ENCODE measurements around the gene UMODL1.

UMODL1 gene

DNA sequence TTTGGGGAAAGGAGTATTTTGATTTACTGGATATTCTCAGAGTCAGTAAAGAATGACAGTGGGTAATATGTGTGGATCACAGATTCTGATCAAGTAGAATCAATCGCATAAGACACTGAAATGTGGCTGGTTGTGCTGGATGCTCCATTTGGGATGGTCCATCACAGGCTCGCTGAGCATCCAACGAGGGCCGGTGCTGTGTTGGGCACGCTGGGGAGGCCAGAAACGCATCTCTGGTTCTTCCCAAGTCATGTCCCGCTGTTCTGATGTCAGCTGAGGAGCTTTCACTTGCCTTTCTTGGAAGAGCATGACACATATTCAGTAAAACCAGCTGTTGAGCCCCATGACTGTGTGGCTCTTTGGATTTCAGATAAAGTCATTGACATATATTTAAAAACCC is 72.0 kb downstream of the UMODL1 start:
- in situ Hi-C loops (cut with MboI; ENCODE audit: low sequenced_read_pairs) = no loop called here
- DNase-seq (ENCODE audit: low spot score in 2 of 2) = no peak
- H3K27me3 ChIP-seq (ENCODE audit: low read depth) = no peaks in the 10 kb centered on the region
- no peak overlapping the region for H3K4me3 ChIP-seq
- H3K4me1 ChIP-seq = no peaks in the 10 kb centered on the region
- H3K36me3 ChIP-seq (replicated peaks) = no peaks in the 10 kb centered on the region
- no peaks in the 10 kb centered on the region for H3K9me3 ChIP-seq

DNA sequence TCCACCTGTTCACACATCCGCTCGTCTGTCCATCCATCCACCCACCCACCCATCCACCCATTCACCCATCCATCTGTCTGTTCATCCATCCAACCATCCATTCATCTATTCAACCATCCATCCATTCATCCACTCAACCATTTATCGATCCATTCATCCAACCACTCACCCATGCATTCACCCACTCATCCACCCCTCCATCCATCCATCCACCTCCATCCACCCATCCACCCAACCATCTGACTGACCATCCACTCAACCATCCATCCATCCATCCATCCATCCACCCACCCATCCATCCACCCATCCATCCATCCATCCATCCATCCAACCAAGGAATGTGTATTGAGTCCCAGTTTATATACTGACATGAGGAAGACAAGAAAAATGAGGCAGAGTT is 73.1 kb downstream of the UMODL1 start:
- H3K4me1 ChIP-seq = no peaks in the 10 kb centered on the region
- no peak for DNase-seq (ENCODE audit: low spot score in 2 of 2)
- no peaks in the 10 kb centered on the region for H3K36me3 ChIP-seq (replicated peaks)
- no peak overlapping the region for H3K4me3 ChIP-seq
- no peaks in the 10 kb centered on the region for H3K9me3 ChIP-seq
- in situ Hi-C loops (cut with MboI; ENCODE audit: low sequenced_read_pairs) = no loop called here
- no peaks in the 10 kb centered on the region for H3K27me3 ChIP-seq (ENCODE audit: low read depth)

DNA sequence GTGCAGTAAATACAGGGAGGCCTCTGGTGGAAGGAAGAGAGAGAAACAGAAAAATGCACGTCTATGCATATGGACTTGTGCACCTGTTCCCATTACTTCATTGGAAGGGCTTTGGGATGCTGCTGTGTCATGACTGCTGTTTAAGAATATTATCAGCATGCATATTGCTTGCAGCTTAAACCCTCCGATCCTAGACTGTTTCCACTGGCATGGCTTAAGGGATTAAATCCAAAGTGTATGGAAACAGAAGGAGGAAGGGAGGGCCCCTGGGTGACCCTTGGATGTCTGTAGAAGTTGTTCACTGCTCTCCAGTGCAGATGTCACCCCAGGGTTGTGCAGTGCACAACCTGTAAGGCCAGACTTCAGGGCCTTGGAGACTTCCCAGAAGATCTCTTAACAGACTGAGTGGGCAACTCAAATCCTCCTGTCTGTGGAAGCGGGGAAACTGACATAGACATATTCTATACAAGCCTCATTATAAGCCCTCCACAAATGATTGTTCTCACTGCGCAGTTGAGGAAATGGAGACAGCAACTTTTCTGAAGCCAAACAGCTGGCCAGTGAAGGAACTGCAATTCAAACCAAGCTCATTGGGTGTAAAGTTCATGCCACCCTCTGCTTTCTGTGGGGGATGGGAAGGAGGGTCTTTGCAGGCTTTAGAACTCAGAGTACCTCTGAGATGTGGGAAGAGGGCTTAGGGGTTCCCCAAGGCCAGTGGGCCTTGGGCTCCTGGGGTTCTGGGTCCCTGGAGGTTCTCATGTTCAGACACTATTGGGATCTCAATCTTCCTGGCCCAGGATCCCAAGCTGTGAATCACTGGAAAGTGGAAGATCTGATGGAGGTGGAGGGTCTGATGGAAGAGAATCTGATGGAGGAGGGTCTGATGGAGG is 73.8 kb downstream of the UMODL1 start:
- no peaks in the 10 kb centered on the region for H3K9me3 ChIP-seq
- in situ Hi-C loops (cut with MboI; ENCODE audit: low sequenced_read_pairs) = no loop called here
- no peaks in the 10 kb centered on the region for H3K4me1 ChIP-seq
- no peak for DNase-seq (ENCODE audit: low spot score in 2 of 2)
- no peak overlapping the region for H3K4me3 ChIP-seq
- H3K36me3 ChIP-seq (replicated peaks) = no peaks in the 10 kb centered on the region
- no peaks in the 10 kb centered on the region for H3K27me3 ChIP-seq (ENCODE audit: low read depth)

DNA sequence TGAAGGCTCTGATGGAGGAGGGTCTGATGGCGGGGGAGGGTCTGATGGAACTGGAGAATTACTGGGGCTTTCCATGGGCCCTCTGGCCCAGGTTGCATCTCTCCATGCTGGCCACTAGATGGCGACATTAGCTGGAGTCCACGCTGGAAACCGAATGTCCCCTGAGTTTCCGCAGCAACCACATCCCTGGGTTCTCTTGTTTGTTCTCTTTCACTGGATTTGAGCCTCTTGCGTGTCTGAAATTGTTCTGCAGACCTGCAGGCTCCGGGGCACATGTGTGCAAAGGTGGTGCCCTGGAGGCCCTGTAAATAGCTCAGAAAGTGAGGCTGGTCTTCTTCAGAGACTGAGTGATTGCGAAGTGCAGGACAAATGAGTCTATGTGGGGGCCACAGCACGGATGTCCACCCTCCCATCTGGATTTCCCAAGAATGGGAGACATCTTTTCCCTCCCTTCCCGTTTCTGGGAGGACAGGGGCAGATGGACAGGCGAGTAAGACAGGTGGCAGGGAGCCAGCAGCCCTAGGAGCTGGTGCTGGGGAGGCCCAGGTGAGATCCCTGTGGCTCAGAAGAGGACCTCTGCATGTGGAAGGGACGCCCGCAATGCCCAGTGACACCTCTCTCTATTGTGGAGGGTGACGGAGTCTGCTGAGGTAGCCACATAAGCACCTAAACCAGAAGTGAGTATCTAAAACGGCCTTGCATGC is 74.6 kb downstream of the UMODL1 start:
- Histone ChIP-seq H3K27me3 (ENCODE audit: low read depth) (no peaks in the 10 kb centered on the region), H3K36me3 (replicated peaks) (no peaks in the 10 kb centered on the region), H3K9me3 (no peaks in the 10 kb centered on the region), H3K4me1 (no peaks in the 10 kb centered on the region), H3K4me3 (no peak overlapping the region)
- in situ Hi-C loops (cut with MboI; ENCODE audit: low sequenced_read_pairs) = no loop called here
- peak; percentile 46 to 67 for DNase-seq (ENCODE audit: low spot score in 2 of 2)

DNA sequence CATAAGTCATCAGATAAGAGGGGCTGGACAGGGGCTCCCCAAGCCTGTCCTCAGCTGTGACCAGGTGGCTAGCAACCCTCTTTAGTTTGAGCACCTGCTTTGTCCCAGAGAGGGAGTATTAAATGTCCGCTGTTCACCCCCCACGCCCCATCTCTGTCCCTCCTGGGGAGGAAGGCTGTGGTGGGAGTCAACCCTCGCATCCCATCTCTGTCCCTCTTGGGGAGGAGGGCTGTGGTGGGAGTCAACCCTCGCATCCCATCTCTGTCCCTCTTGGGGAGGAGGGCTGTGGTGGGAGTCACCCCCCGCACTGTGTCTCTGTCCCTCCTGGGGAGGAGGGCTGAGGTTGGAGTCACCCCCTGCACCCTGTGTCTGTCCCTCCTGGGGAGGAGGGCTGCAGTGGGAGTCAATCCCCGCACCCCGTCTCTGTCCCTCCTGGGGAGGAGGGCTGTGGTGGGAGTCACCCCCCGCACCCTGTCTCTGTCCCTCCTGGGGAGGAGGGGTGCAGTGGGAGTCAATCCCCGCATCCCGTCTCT is 75.2 kb downstream of the UMODL1 start:
- Histone ChIP-seq H3K36me3 (replicated peaks) (no peaks in the 10 kb centered on the region), H3K4me3 (no peak overlapping the region), H3K27me3 (ENCODE audit: low read depth) (no peaks in the 10 kb centered on the region), H3K9me3 (no peaks in the 10 kb centered on the region), H3K4me1 (no peaks in the 10 kb centered on the region)
- DNase-seq (ENCODE audit: low spot score in 2 of 2) = no peak
- in situ Hi-C loops (cut with MboI; ENCODE audit: low sequenced_read_pairs) = no loop called here

DNA sequence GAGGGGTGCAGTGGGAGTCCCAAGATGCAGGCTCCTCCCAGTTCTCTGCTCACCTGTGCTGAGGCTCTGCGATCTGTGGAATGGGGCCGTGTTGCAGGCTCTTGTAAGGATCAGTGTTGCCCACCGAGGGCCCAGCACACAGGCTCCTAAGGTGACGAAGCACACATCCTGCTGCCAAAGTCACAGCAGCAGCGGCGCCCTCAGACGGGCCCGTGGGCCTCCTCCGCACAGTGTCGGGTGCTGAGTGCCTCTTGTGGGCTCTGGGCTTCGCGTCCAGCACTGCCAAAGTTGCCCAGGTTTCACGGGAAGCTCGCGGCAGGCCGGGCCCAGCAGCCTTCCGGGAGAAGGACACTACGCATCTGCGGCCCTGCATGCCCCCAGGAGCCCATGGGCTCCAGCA is 75.7 kb downstream of the UMODL1 start:
- H3K9me3 ChIP-seq = no peaks in the 10 kb centered on the region
- H3K27me3 ChIP-seq (ENCODE audit: low read depth) = no peaks in the 10 kb centered on the region
- DNase-seq (ENCODE audit: low spot score in 2 of 2) = no peak
- H3K4me3 ChIP-seq = no peak overlapping the region
- H3K4me1 ChIP-seq = no peaks in the 10 kb centered on the region
- H3K36me3 ChIP-seq (replicated peaks) = no peaks in the 10 kb centered on the region
- in situ Hi-C loops (cut with MboI; ENCODE audit: low sequenced_read_pairs) = no loop called here

DNA sequence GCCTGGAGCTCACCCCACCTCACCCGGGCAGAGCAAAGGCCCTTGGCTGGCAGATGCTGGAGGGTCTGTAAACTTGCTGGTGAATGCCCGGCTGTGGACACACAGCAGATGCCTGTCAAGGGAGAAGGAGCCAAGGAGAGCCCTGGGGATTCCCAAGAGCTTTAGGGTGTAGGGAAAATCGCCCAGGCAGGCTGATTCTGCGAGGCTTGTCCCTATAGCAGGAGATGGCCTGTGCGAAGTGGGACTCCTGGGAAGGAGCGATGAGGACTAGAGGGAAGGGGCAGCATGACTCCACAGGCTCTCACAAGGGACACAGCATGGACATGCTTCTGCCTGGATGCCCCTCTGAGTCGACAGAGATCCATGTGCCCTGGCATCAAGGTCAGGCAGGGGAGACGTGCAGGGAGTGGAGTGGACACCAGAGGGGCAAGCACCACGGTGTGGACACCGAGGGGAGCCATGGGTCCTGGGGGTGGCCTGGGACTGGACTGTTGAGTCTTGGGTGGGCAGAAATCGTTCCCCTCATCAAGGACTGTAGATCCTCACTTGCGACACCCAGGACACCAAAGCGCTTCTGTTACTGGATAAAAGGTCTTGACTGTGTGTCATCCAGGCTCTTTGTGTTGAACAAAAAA is 76.4 kb downstream of the UMODL1 start:
- Histone ChIP-seq H3K36me3 (replicated peaks) (no peaks in the 10 kb centered on the region), H3K4me3 (no peak overlapping the region), H3K4me1 (no peaks in the 10 kb centered on the region), H3K9me3 (no peaks in the 10 kb centered on the region), H3K27me3 (ENCODE audit: low read depth) (no peaks in the 10 kb centered on the region)
- no peak for DNase-seq (ENCODE audit: low spot score in 2 of 2)
- in situ Hi-C loops (cut with MboI; ENCODE audit: low sequenced_read_pairs) = no loop called here

DNA sequence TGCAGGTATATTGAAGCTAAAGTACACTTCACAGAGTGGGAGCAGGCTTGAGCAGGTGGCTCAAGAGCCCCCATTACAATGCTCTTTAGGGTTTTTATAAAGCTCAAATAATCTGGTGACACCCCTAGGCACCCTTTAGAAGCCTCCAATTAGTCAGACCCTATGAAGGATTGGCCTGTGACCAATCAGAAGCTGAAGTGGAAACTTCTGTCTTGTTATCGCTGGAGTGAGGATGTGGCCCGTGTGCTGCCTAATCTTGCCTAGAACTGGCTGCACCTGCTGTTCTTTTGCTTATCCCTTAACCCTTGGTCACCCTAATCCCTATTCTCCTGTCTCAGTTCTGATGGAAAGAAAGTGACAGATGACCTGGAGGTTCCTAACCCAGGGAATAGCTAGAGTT is 77.0 kb downstream of the UMODL1 start:
- in situ Hi-C loops (cut with MboI; ENCODE audit: low sequenced_read_pairs) = no loop called here
- no peaks in the 10 kb centered on the region for H3K36me3 ChIP-seq (replicated peaks)
- no peaks in the 10 kb centered on the region for H3K4me1 ChIP-seq
- DNase-seq (ENCODE audit: low spot score in 2 of 2) = no peak
- no peak overlapping the region for H3K4me3 ChIP-seq
- H3K9me3 ChIP-seq = no peaks in the 10 kb centered on the region
- no peaks in the 10 kb centered on the region for H3K27me3 ChIP-seq (ENCODE audit: low read depth)

DNA sequence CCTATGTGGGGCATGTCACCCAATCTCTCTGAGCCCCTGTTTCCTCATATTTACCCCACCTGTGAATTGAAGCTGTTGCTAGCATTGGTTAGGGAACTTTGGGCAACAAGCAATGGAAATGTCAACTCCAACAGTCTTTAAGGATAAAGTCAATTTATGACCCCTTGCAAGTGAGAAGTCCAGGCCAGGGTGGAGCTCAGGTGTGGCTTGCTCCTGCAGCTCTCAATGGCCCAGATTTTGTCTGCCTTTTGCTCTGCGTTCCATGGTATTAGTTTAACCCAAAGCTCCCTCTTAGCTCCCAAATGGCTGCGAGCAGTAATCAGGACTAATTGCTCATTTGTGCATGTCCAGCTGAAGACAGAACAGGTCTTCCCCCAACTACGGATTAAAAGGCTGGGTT is 77.5 kb downstream of the UMODL1 start:
- no peaks in the 10 kb centered on the region for H3K4me1 ChIP-seq
- no peaks in the 10 kb centered on the region for H3K9me3 ChIP-seq
- no peak overlapping the region for H3K4me3 ChIP-seq
- in situ Hi-C loops (cut with MboI; ENCODE audit: low sequenced_read_pairs) = no loop called here
- H3K27me3 ChIP-seq (ENCODE audit: low read depth) = no peaks in the 10 kb centered on the region
- no peak for DNase-seq (ENCODE audit: low spot score in 2 of 2)
- H3K36me3 ChIP-seq (replicated peaks) = no peaks in the 10 kb centered on the region

DNA sequence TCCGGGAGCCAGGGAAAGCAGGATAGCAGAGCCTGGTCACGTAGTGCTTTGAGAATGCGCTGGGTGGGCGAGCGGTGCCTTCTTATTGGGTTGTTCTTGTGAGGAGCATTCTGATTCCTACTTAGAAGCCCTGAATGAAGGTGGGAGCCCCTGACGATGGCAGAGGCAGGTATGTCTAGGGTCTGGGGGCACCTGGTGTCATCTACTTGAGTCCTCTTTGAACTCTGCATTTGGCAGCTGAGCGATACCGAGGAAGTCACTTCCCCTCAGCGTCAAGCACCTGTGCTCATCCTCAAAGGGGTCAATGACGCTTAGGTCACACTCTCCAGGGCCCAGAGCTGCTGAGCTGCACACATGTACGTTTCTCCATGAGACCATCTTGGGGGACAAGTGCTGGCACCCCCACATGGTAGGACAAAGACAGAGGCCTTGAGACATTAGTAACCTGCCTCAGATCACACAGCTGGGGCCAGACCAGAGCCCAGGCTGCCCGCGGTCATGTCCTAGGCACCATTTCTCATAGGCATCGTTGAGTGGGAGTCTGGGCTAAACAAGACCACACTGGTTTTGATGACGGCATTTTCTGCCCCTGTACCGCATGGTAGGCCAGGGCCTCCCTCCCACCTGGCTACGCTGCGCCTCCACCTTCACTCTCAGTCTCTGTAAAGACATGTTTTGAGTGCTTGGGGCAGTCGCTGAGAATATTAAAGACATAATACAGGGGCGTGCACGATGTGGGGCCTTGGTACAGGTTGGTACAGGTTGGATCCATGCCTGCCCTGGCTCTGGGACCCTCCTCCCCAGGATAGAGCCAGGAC is 78.7 kb downstream of the UMODL1 start:
- in situ Hi-C loops (cut with MboI; ENCODE audit: low sequenced_read_pairs) = no loop called here
- Histone ChIP-seq H3K4me1 (no peaks in the 10 kb centered on the region), H3K27me3 (ENCODE audit: low read depth) (no peaks in the 10 kb centered on the region), H3K4me3 (no peak overlapping the region), H3K9me3 (no peaks in the 10 kb centered on the region), H3K36me3 (replicated peaks) (no peaks in the 10 kb centered on the region)
- DNase-seq (ENCODE audit: low spot score in 2 of 2) = no peak

DNA sequence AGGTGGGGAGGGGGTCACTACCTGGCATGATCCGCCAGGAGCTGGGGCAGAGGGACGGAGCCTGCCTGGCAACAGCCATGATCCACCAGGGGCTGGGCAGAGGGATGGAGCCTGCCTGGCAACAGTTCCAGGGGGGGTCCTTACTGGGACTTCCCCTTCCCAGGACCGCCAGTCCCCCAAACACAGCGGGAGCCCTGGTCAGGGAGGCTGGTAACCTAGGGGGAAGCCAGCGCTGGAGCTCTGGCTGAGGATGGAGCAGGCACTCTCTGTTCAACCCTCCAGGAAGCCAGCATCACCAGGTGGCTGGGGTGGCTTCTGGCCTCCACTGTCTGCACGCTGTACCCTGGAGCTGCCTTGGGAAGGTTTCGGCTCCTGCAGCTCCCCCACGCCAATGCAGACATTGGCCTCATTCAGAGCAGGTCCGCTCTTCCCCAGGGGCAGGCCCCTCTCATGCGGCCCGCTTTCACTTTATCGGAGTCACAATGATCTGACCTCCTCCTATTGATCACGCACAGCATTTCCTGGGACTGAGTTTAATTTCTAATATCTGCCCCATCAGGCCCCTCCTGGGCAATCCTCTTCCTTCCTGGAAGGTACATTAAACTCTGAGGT is 79.5 kb downstream of the UMODL1 start:
- in situ Hi-C loops (cut with MboI; ENCODE audit: low sequenced_read_pairs) = no loop called here
- no peak overlapping the region for H3K4me3 ChIP-seq
- no peak for DNase-seq (ENCODE audit: low spot score in 2 of 2)
- no peaks in the 10 kb centered on the region for H3K36me3 ChIP-seq (replicated peaks)
- no peaks in the 10 kb centered on the region for H3K4me1 ChIP-seq
- no peaks in the 10 kb centered on the region for H3K27me3 ChIP-seq (ENCODE audit: low read depth)
- no peaks in the 10 kb centered on the region for H3K9me3 ChIP-seq

DNA sequence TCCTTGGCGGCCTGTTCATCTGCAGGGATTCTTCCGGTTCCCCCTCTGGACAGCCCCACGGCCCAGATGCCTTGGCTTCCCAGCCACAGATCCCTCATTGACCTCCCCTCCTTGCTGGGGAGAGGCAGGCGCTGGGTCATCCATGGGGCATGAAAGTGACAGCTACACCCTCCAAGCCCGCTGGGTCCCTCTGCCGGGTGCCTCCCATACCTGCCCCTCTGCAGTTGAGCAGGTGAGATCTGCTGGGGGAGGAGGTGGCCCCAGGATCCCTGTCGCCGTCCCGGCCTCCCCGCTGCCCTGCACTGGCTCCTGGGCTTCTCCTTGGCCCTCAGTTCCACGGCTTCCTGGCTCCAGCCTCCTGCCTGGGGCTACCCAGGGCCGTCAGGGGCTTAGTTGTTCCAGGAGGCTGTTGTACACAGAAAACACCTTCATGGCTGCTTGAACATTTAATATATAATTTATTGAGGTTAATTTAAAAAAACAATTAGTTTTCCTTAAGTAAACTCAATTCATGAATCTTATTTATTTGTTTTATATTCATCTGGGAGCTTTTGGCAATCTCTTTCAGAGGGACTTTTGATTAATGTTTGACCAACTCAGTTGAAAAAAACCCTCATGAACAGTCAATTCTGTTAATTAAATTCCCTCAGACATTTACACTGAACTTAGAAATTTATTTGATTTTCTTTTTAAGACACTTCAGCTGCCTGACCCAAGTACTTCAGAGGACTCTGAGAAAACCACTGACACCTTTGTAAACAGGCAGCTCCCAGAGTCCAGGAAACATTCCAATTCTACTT is 80.2 kb downstream of the UMODL1 start:
- Histone ChIP-seq H3K9me3 (no peaks in the 10 kb centered on the region), H3K4me3 (no peak overlapping the region)

DNA sequence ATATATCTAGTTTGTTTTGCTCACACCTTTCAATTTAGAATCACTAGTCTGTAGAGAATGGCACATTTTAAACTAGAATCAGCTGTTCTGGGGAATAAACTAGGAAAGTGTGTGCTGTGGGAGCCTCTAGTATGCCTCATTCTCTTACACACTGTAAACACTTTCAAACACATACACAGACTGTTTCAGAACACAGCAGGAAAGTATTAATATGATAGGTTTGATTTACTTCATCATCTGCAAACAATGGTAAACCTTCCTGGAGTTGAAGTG is 80.8 kb downstream of the UMODL1 start:
- in situ Hi-C loops (cut with MboI; ENCODE audit: low sequenced_read_pairs) = no loop called here
- H3K9me3 ChIP-seq = no peaks in the 10 kb centered on the region
- H3K27me3 ChIP-seq (ENCODE audit: low read depth) = no peaks in the 10 kb centered on the region
- no peaks in the 10 kb centered on the region for H3K4me1 ChIP-seq
- no peak overlapping the region for H3K4me3 ChIP-seq
- H3K36me3 ChIP-seq (replicated peaks) = no peaks in the 10 kb centered on the region
- DNase-seq (ENCODE audit: low spot score in 2 of 2) = no peak

More for the DNA sequence above, 80.2 kb downstream of the UMODL1 start:
- H3K36me3 ChIP-seq (replicated peaks) = no peaks in the 10 kb centered on the region
- no peaks in the 10 kb centered on the region for H3K4me1 ChIP-seq
- no peaks in the 10 kb centered on the region for H3K27me3 ChIP-seq (ENCODE audit: low read depth)
- in situ Hi-C loops (cut with MboI; ENCODE audit: low sequenced_read_pairs) = no loop called here
- no peak for DNase-seq (ENCODE audit: low spot score in 2 of 2)
